DND-41 (cell line): Measurements from ENCODE around the gene LMO1.

Source experiments
- CTCF ChIP-seq: IDR thresholded peaks from 2 replicates; pipeline ENCODE4 v1.5.1; 2012; ENCODE audit warnings: borderline replicate concordance, low read length, moderate library complexity, mild to moderate bottlenecking; ENCODE audit not compliant: poor library complexity, severe bottlenecking; ENCODE audit errors: extremely low read depth
- EZH2 ChIP-seq: IDR thresholded peaks from 3 replicates; pipeline ENCODE4 v1.6.1; 2012; ENCODE audit warnings: borderline replicate concordance, low read depth, mild to moderate bottlenecking, moderate library complexity, low read length, inconsistent platforms; ENCODE audit not compliant: severe bottlenecking

GRCh38 chr11:8213376-8213775 is 50.3 kb downstream of the LMO1 start:
- TF ChIP-seq CTCF, result no peak
- TF ChIP-seq EZH2, result no peak
